GM13977 (cell line): Measurements from ENCODE around the gene ERO1B.
"Not testable (repeated sequence)": the region's sequence is repeated elsewhere in the genome, so short reads cannot be mapped to it uniquely, and the experiment has no call there.

Source experiments
- DNase-seq: peaks from one replicate; pipeline ENCODE4 v3.0.0; 2012; ENCODE audit warnings: low spot score
- in situ Hi-C: fragments of 300-500 bp; cut with MboI; formaldehyde crosslinking; loops from one replicate; pipeline ENCODE4 v1.12.0; 2022; ENCODE audit warnings: low sequenced_read_pairs, low pct_unique_long_range_greater_than_20kb, mixed read lengths, inconsistent platforms; ENCODE audit not compliant: unreplicated experiment
- TF ChIP-seq, protein P1 (sequence below): IDR thresholded peaks from 2 replicates; pipeline ENCODE4 v1.5.1; 2012; ENCODE audit warnings: mild to moderate bottlenecking, control low read depth; ENCODE audit not compliant: insufficient read depth; ENCODE audit errors: extremely low read depth, missing control alignments

The ERO1B gene, protein sequence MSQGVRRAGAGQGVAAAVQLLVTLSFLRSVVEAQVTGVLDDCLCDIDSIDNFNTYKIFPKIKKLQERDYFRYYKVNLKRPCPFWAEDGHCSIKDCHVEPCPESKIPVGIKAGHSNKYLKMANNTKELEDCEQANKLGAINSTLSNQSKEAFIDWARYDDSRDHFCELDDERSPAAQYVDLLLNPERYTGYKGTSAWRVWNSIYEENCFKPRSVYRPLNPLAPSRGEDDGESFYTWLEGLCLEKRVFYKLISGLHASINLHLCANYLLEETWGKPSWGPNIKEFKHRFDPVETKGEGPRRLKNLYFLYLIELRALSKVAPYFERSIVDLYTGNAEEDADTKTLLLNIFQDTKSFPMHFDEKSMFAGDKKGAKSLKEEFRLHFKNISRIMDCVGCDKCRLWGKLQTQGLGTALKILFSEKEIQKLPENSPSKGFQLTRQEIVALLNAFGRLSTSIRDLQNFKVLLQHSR

DNA sequence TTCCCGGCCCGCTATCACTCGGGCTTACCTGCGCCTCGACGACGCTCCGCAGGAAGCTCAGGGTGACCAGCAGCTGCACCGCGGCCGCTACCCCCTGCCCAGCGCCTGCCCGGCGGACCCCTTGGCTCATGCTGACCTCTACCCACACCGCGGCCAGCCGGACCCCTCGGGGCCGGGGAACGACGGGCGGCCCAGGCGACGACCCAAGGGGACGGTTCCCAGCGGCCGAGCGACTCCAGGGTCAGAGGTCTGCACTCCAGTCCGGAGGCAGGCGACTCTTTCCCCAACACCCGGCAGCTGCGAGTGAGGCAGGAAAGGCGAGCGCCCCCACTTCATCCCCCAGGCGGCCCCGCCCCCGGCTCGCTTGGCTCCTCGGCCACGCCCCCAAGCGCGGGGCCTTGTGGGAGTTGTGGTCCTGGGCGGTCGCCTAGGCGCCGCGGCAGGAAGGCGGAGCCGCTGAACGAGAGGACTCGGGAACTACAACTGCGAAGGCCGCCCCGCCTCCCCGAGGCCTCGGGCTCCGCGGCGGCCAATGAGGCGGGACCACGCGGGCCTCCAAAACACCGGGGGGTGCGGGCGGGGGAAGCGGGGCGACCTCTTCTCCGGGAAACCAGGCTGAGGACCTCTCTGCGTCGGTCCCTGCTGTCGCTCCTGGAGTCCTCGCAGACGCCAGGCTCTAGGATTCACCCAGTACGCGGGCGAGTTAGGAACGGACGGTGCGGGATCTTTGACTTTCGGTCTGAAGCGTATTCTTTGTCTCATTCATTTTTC is at the start of gene ERO1B:
ERO1B (minus strand) TSS at position 305 of the 771 bp plus-strand sequence; CDS start at position 130, 175 bp downstream.
- peak; percentile 95 for DNase-seq
- TF ChIP-seq, protein P1, sequence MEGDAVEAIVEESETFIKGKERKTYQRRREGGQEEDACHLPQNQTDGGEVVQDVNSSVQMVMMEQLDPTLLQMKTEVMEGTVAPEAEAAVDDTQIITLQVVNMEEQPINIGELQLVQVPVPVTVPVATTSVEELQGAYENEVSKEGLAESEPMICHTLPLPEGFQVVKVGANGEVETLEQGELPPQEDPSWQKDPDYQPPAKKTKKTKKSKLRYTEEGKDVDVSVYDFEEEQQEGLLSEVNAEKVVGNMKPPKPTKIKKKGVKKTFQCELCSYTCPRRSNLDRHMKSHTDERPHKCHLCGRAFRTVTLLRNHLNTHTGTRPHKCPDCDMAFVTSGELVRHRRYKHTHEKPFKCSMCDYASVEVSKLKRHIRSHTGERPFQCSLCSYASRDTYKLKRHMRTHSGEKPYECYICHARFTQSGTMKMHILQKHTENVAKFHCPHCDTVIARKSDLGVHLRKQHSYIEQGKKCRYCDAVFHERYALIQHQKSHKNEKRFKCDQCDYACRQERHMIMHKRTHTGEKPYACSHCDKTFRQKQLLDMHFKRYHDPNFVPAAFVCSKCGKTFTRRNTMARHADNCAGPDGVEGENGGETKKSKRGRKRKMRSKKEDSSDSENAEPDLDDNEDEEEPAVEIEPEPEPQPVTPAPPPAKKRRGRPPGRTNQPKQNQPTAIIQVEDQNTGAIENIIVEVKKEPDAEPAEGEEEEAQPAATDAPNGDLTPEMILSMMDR, result no peak
- in situ Hi-C loops, result no loop called here

DNA sequence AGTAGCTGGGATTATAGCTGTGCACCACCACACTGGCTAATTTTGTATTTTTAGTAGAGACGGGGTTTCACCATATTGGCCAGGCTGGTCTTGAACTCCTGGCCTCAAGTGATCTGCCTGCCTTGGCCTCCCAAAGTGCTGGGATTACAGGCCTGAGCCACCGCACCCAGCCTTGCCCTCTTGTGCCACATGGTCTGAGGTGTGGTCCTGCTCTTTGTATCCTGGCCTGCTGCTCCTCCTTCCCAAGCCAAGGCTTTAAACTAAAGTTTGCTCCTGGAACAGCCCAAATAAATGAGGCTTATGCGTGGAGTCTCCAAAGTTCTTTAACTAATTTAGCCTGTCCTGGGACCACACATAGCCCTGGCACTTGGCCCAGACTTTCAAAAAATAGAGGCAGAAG is 49.7 kb upstream of the ERO1B start:
- in situ Hi-C loops, DNase-seq: not testable (repeated sequence)

DNA sequence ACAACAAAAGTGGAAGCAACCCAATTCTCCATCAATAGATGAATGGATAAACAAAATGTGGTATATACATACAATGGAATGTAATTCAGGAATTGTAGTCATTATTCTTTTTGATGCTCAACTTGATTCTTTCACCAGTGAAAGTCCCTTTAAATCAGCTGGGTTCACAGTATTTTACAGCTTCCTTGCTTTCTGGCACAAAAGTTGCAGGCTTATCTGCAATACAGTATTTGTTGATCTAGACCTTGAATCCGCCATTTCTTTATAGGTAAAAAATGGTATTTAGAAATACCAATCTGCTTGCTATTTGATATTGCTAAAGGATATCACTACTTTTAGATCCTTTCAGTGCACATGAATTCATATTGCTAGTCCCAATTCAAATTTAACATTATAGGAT is 44.7 kb upstream of the ERO1B start:
- no peak for DNase-seq
- TF ChIP-seq, protein P1, result no peak
- in situ Hi-C loops, result no loop called here

DNA sequence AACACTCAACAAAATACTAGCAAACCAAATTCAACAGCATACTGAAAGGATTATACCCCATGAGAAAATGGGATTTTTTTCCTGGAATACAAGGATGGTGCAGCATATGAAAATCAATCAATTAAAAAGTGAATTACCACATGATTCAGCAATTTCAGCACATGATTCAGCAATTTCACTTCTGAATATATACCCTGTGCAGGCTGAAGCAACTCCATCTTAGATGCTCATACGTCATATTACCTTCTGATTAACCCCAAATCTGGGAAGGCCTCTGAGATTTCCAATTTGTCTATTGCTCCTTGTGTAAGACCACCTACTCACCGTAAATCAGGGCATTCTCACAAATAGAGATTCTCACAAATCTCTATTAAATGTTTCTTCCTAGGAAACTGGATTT is 43.8 kb upstream of the ERO1B start:
- DNase-seq, result no peak

DNA sequence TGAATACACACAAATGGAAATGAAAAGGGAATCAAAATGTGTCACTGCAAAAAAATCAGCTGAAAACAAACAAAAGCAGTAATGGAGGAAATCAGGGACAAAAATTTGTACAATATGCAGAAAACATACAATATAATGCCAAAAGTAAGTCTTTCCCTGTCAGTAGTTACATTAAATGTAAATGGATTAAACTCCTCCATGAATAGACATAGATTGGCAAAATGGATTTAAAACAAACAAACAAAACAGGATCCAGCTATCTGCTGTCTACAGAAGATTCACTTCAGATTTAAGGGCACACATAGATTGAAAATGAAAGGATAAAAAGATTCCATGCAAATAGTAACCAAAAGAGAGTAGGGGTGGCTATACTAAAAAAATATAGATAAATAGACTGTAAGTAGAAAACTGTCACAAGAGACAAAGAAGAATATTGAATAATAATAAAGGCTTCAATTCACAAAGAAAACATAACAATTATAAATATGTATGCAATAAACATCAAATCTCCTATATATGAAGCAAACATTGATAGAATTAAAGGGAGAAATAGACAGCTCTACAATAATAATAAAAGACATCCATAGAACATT is 42.2 kb upstream of the ERO1B start:
- TF ChIP-seq, protein P1, result no peak
- in situ Hi-C loops, result no loop called here
- DNase-seq, result no peak

More for the DNA sequence above, 43.8 kb upstream of the ERO1B start:
- in situ Hi-C loops, result no loop called here
- TF ChIP-seq, protein P1, result no peak

DNA sequence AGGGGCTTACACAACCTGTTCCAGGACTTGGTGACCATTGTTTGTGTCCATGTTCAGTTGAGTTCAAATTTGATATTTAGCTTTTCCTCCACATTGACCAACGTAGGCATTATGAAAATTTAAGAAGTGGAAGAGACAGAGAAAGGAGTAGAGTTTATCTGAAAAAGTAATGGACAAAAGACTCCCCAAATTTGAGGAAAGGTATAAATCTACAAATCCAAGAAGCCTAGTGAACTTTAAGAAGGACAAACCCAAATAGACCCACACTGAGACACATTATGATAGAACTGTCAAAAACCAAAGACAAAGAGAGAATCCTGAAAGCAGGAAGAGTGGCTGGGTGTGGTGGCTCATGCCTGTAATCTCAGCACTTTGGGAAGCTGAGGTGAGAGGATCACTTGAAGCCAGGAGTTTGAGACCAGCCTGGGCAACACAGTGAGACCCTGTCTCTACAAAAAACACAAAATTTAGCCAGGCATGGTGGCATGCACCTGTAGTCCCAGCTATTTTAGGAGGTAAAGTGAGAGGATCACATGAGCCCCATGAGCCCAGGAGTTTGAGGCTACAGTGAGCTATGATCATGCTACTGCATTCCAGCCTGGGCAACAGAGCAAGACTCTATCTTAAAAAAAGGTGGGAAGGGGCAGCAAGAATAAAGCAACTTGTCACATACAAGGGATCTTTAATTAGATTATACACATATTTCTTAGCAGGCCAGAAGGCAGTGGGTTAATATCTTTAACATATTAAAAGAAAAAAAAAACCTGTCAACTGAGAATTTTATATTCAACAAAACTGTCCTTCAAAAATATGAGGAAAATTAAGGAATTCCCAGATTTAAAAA is 41.0 kb upstream of the ERO1B start:
- no peak for DNase-seq
- in situ Hi-C loops, result no loop called here
- TF ChIP-seq, protein P1, result no peak
